Gastroesophageal sphincter (tissue), 4 donors: ENCODE measurements around the gene VAX1. TPM values are rescaled to one million over a fixed set of nuclear protein-coding genes. Genes with fewer than 3 reads are reported as not detected.

ENCODE experiments used
- ATAC-seq: fragments of 150-250 bp; one replicate; pipeline ENCODE4 v1.9.1; 2016; ENCODE audit warnings: mild to moderate bottlenecking, moderate library complexity
- H3K27ac ChIP-seq, 4 donors: fragments of 200-600 bp; sonication (generic) in 3 of 4; 1 replicate in 3 of 4; 2 replicates in 1 of 4; pipeline ENCODE4 v1.5.1; 2016 to 2019
- H3K27me3 ChIP-seq: fragments of 200-600 bp; sonication (generic); one replicate; pipeline ENCODE4 v1.5.1; 2019
- H3K36me3 ChIP-seq, 2 donors: fragments of 200-600 bp; sonication (generic); one replicate each; pipeline ENCODE4 v1.5.1; 2019; ENCODE audit warnings: control low read depth in 1 of 2
- H3K4me1 ChIP-seq, 3 donors: fragments of 200-600 bp; sonication (generic); 1 replicate in 2 of 3; 2 replicates in 1 of 3; pipeline ENCODE4 v1.5.1; 2016 to 2019; ENCODE audit warnings: control low read depth in 2 of 3
- H3K4me3 ChIP-seq, 2 donors: fragments of 200-600 bp; sonication (generic); one replicate each; pipeline ENCODE4 v1.5.1; 2019; ENCODE audit warnings: mild to moderate bottlenecking in 1 of 2, moderate library complexity in 1 of 2
- H3K9me3 ChIP-seq, 3 donors: fragments of 200-600 bp; sonication (generic); one replicate each; pipeline ENCODE4 v1.5.1; 2017 to 2019; ENCODE audit warnings: control low read depth in 2 of 3
- CTCF ChIP-seq, 4 experiments: fragments of 200-600 bp in 2 of 4; fragments of 450-650 bp in 2 of 4; sonication (generic) in 1 of 4; IDR thresholded peaks; one replicate each; pipeline ENCODE4 v1.5.1; 2017 to 2019; ENCODE audit warnings: antibody characterized with exemption in 4 of 4, mild to moderate bottlenecking in 2 of 4, moderate library complexity in 2 of 4
- EP300 ChIP-seq: sonication (generic); formaldehyde crosslinking; IDR thresholded peaks from one replicate; pipeline ENCODE4 v1.6.1; 2017; ENCODE audit warnings: antibody characterized with exemption, mild to moderate bottlenecking
- POLR2A ChIP-seq, 2 donors: fragments of 450-650 bp; IDR thresholded peaks; one replicate each; pipeline ENCODE4 v1.6.1; 2017; ENCODE audit warnings: antibody characterized with exemption in 2 of 2, mild to moderate bottlenecking in 2 of 2, moderate library complexity in 1 of 2
- POLR2AphosphoS5 ChIP-seq: sonication (generic); formaldehyde crosslinking; IDR thresholded peaks from one replicate; pipeline ENCODE4 v1.6.1; 2017; ENCODE audit warnings: antibody characterized with exemption
- WGBS, 2 donors: methylation state at CpG; one replicate each; pipeline ENCODE4 v1.1.5; 2018; ENCODE audit warnings: low coverage in 1 of 2; 5-methylcytosine and 5-hydroxymethylcytosine counted together
- total RNA-seq, 4 donors: library from RNA; depleted of rRNA; stranded (reverse); fragments of >200 nt; gene quantifications; one replicate each; pipeline ENCODE4 v1.1.0, GENCODE V29; 2016

Gene VAX1
- total RNA-seq, 4 donors from 2014 or later = not detected

DNA sequence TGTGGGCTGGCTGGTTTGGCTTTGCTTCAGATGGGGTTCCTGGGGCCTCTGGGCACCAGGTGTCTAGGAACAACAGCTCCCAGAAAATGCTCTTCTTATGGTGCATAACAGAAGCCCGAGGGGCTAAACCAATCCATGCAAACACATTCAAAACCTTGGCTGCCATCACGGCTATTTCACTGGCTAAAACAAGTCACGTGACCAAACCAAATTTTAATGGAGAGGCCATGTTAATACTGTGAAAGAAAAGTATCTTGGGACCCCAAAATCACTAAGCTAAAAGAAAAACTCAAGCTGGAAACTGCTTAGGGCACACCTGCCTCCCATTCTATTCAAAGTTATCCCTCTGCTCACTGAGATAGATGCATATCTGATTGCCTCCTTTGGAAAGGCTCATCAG, 40.1 kb upstream of the VAX1 start:
- TF ChIP-seq POLR2AphosphoS5 (no peak), POLR2A (IDR thresholded peaks at IDR 0.05) (no peak), CTCF (IDR thresholded peaks at IDR 0.05) (no peak), EP300 (no peak)
- no peak for ATAC-seq
- H3K9me3 ChIP-seq = no peaks in the 10 kb centered on the region
- H3K4me3 ChIP-seq = no peak overlapping the region
- peaks cover 80% of the 10 kb centered on the region for H3K27me3 ChIP-seq
- H3K36me3 ChIP-seq = no peaks in the 10 kb centered on the region
- no peak overlapping the region for H3K27ac ChIP-seq
- 64 to 66% methylated on average over 3 of the region's 3 CpGs for WGBS, 2 donors
- peaks cover 0 to 14% (median 7%) of the 10 kb centered on the region in 3 donors for H3K4me1 ChIP-seq

DNA sequence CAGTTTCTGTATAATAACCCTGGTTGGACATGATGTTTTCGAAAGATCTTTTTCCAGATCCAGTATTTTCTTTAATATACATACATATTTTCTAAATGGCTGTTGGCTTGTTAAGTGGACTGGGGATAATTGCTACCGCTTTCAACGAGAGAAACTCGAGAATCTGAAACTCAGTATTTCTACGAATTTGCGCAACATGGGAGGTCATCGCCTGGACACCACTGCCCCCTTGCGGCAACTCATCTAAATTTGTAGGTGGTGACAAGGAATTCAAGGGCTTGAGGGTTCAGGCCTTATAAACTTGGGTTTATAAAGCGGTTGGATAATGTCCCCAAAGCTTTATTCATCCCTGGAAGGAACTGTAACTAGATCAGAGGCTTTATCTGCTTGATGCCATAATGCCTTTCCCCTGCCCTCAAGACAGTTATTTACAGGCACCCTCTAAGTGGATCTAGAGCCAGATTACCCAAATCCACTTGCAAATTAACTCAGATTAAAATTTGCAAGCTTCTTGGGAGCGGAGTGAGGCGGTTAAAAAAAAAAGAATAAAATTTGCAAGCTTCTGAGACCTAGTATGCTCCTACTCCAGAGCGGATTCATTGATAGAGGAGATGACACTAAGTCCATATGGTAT, 37.9 kb upstream of the VAX1 start:
- Histone ChIP-seq H3K27ac (no peak overlapping the region), H3K27me3 (peaks cover 86% of the 10 kb centered on the region), H3K9me3 (no peaks in the 10 kb centered on the region), H3K4me3 (peak overlapping the region; percentile 6 to 49), H3K36me3 (no peaks in the 10 kb centered on the region), H3K4me1 (peaks cover 0 to 14% (median 7%) of the 10 kb centered on the region in 3 donors)
- ATAC-seq = peak; percentile 39
- peak; percentile 44 to 76 (median 69) for TF ChIP-seq CTCF (IDR thresholded peaks at IDR 0.05)
- no peak for TF ChIP-seq EP300
- 22 to 27% methylated on average over 9 to 11 of the region's 12 CpGs for WGBS, 2 donors

- H3K4me3 ChIP-seq = peak overlapping the region; percentile 6 to 49
- peak; percentile 20 for ATAC-seq
- TF ChIP-seq CTCF (IDR thresholded peaks at IDR 0.05) (peak in 2 of 4 experiments; percentile 0 to 28), POLR2AphosphoS5 (no peak)
- H3K9me3 ChIP-seq = no peaks in the 10 kb centered on the region
- H3K27me3 ChIP-seq = peaks cover 86% of the 10 kb centered on the region
- H3K4me1 ChIP-seq = peaks cover 0 to 14% (median 7%) of the 10 kb centered on the region in 3 donors
- H3K27ac ChIP-seq = no peak overlapping the region
- WGBS, 2 donors = 0 to 8% methylated on average over 6 to 7 of the region's 46 CpGs
- H3K36me3 ChIP-seq = no peaks in the 10 kb centered on the region
These were observed 37.3 kb upstream of the VAX1 start for GRCh38 chr10:117175215-117175900.

DNA sequence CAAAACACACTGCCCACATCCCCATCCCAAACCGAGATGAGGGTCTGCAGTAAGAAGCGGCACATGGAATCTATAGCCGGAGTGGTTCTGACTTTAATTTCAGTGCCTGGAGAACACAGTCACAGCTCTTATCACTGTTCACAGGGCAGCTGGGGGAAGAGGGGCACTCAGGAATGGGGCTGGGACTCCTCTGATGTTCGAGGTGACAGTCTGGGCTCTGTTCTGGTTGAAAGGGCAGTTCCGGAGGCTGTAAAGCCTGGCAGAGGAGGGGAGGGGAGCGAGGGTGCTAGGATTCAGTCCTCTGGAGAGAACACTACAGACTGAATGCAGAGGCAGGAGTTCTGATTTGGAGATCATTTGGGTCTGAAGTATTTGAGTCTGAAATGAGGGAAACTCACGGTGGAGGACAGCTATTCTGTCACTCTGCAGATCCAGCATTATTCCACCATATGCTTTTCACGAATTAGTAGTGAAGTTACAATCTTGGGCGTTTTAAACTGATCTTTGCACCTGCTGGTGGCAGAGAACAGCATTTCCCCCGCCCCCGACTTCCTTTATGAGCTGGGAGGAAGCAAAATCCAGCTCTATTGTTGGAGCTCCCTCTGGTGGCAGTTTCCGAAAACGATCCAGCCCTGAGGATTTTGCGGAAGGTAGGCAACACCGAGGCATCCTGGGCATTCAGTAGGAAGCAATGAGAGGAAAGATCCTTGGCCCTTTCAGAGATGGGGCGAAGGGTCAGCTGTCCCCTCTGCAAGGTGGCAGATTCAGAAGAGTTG, 36.6 kb upstream of the VAX1 start:
- WGBS, 2 donors = 5% methylated on average over 3 to 7 of the region's 16 CpGs
- peak overlapping the region; percentile 6 to 49 for H3K4me3 ChIP-seq
- peak; percentile 62 for ATAC-seq
- H3K9me3 ChIP-seq = no peaks in the 10 kb centered on the region
- peaks cover 87% of the 10 kb centered on the region for H3K27me3 ChIP-seq
- TF ChIP-seq POLR2AphosphoS5 (no peak), CTCF (IDR thresholded peaks at IDR 0.05) (peak; percentile 69 to 89 (median 82))
- H3K4me1 ChIP-seq = peaks cover 0 to 14% (median 7%) of the 10 kb centered on the region in 3 donors
- no peaks in the 10 kb centered on the region for H3K36me3 ChIP-seq
- no peak overlapping the region for H3K27ac ChIP-seq
